Fibroblast of the aortic adventitia (primary cell): Measurements from ENCODE around the gene CATSPER3. TPM values are rescaled to one million over a fixed set of nuclear protein-coding genes. Genes with fewer than 3 reads are reported as not detected.
A peak's percentile ranks its signal among the peaks of the same experiment; 100 is the strongest.

Source experiments
- DNase-seq: peaks from one replicate; pipeline ENCODE4 v3.0.0-alpha.2; 2010; ENCODE audit warnings: low read depth
- H3K4me3 ChIP-seq: 2 replicates; pipeline ENCODE4 v1.5.1; 2011; ENCODE audit warnings: low read depth, mild to moderate bottlenecking, control low read depth, low read length, moderate library complexity
- CTCF ChIP-seq: IDR thresholded peaks from 2 replicates; pipeline ENCODE4 v1.5.1; 2011; ENCODE audit warnings: mild to moderate bottlenecking, low read length, control low read depth, inconsistent platforms; ENCODE audit not compliant: insufficient read depth
- total RNA-seq: library from RNA; depleted of rRNA; stranded (reverse); fragments of >200 nt; gene quantifications from 2 replicates; pipeline ENCODE4 v1.2.3, GENCODE V29; 2012; ENCODE audit warnings: low replicate concordance

Gene CATSPER3
- total RNA-seq, 1 donor, result 0.09 TPM

- H3K4me3 ChIP-seq, result no peak overlapping the region
- TF ChIP-seq CTCF, result no peak
- DNase-seq, result no peak
Observed at GRCh38 chr5:134937526-134937925, 30.2 kb upstream of the CATSPER3 start.

DNA sequence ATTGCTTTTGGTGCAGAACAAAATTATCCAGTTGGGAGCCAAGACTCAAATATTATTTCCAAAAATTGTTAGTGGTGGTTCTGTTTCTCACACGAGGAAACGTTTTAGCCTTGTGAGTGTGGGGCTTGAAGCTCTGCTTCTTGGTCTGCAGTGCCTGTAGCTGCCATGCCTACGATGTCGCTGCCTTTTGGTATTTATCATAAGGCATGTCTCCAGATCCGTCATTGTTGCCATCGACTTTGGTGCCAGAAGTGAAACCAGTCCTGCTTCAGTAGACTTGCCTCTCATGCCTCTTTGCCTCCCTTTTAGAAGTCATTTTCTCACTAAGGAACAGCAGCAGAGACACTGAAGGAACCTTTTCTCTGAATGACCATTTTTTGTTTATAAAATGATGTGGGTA is 29.7 kb upstream of the CATSPER3 start:
- TF ChIP-seq CTCF, result no peak
- no peak overlapping the region for H3K4me3 ChIP-seq
- DNase-seq, result peak; percentile 10

- H3K4me3 ChIP-seq, result no peak overlapping the region
Observed at GRCh38 chr5:134939500-134939899, 28.2 kb upstream of the CATSPER3 start.

GRCh38 chr5:134943547-134943946 is 24.2 kb upstream of the CATSPER3 start:
- TF ChIP-seq CTCF, result no peak
- H3K4me3 ChIP-seq, result no peak overlapping the region
- DNase-seq, result no peak

More at GRCh38 chr5:134939500-134939899, 28.2 kb upstream of the CATSPER3 start:
- TF ChIP-seq CTCF, result no peak
- DNase-seq, result no peak

GRCh38 chr5:134944630-134945029 is 23.1 kb upstream of the CATSPER3 start:
- TF ChIP-seq CTCF, result no peak
- DNase-seq, result peak; percentile 10
- no peak overlapping the region for H3K4me3 ChIP-seq

GRCh38 chr5:134945041-134945440 is 22.7 kb upstream of the CATSPER3 start:
- no peak for DNase-seq
- no peak overlapping the region for H3K4me3 ChIP-seq
- no peak for TF ChIP-seq CTCF

DNA sequence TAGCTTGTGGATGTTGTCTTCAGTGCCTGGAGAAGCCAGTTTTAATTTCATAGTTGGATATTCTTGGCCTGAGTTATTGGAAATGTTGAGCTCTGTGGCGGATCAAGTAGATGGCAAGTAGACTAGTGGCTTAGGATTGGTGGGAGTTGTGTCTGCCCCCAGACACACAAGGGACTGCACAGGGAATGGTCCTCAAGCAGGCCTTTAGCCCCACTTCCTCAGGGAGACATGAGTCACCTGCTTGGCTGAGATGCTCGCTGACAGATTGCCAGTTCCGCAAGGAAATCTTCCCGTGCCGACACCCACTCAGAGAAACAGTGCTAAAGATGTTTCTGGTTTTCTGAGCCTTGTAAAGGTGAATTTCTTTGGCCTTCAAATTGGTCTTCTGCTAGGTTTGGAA is 18.8 kb upstream of the CATSPER3 start:
- no peak for TF ChIP-seq CTCF
- peak; percentile 56 for DNase-seq
- no peak overlapping the region for H3K4me3 ChIP-seq
